H1 (cell line): ENCODE results near the gene UVRAG. TPM values are rescaled to one million over a fixed set of nuclear protein-coding genes. Genes with fewer than 3 reads are reported as not detected.

ENCODE experiments used
- CTBP2 ChIP-seq: IDR thresholded peaks from 2 replicates; pipeline ENCODE4 v1.7.0; 2011; ENCODE audit warnings: borderline replicate concordance, mild to moderate bottlenecking, moderate library complexity, mixed read lengths, low read length; ENCODE audit not compliant: insufficient read depth, insufficient read length
- RAD21 ChIP-seq, 2 experiments: IDR thresholded peaks in 1 of 2; conservative IDR thresholded peaks in 1 of 2; 2 replicates each; pipeline ENCODE4 v1.6.1; 2011; ENCODE audit warnings: low read depth in 2 of 2, low read length in 2 of 2, improper control_type of control experiment in 1 of 2, inconsistent platforms in 1 of 2, mild to moderate bottlenecking in 1 of 2, moderate library complexity in 1 of 2
- polyA plus RNA-seq, 7 experiments: library from polyadenylated mRNA; depleted of rRNA in 3 of 7; stranded (reverse) in 5 of 7; unstranded in 2 of 7; fragments of >200 nt in 5 of 7; fragments of 200-250 nt in 2 of 7; gene quantifications; 1 replicate in 5 of 7; 2 replicates in 1 of 7; 4 replicates in 1 of 7; pipeline versions ENCODE4 v1.2.1 to v1.2.3, GENCODE V29; 2011 to 2013; ENCODE audit warnings: missing spikeins in 2 of 7, mixed read lengths in 2 of 7
- total RNA-seq: library from RNA; stranded (reverse); fragmentation: NEBNext Ultra II Directional; extraction: Animal tissue kit (Norgen Biotek cat#: 25700); gene quantifications from 2 replicates; pipeline ENCODE4 v1.2.1, GENCODE V29; 2021

UVRAG gene
- total and polyA plus RNA-seq, 2 of the 8 experiments (the other 6 are each of a cell fraction or from before 2014, with no cell fraction given), result 5.5 to 14.7 TPM

GRCh38 chr11:75918331-75918730 is 103.3 kb downstream of the UVRAG start (continued):
- TF ChIP-seq RAD21 (IDR thresholded peaks at IDR 0.05 in 1 of 2, conservative IDR thresholded peaks at IDR 0.05 in 1 of 2; ENCODE audit: low read depth in 2 of 2, low read length in 2 of 2), result no peak
- no peak for TF ChIP-seq CTBP2
